Astrocyte (in vitro differentiated cells and primary cell): Measurements from ENCODE around the gene SUSD3. TPM values are rescaled to one million over a fixed set of nuclear protein-coding genes. Genes with fewer than 3 reads are reported as not detected.

Source experiments
- DNase-seq: peaks from one replicate; pipeline ENCODE4 v3.0.0-alpha.2; 2010; ENCODE audit warnings: low read depth
- FAIRE-seq: peaks from 2 replicates; lab custom pipeline; 2011; peaks lifted over from hg19 to GRCh38; lab: Jason Lieb, UNC
- H2AFZ ChIP-seq: 2 replicates; pipeline ENCODE4 v1.6.0; 2012; ENCODE audit warnings: low read depth, low read length, inconsistent platforms
- H3K27ac ChIP-seq: 2 replicates; pipeline ENCODE4 v1.5.1; 2011; ENCODE audit warnings: low read depth, low read length, inconsistent platforms
- H3K27me3 ChIP-seq: 2 replicates; pipeline ENCODE4 v1.6.0; 2011; ENCODE audit warnings: low read length, inconsistent platforms; ENCODE audit not compliant: insufficient read depth
- H3K36me3 ChIP-seq: 2 replicates; pipeline ENCODE4 v1.5.1; 2011; ENCODE audit warnings: low read length, inconsistent platforms; ENCODE audit not compliant: insufficient read depth
- H3K4me1 ChIP-seq: 2 replicates; pipeline ENCODE4 v1.5.1; 2011; ENCODE audit warnings: low read length, inconsistent platforms; ENCODE audit not compliant: insufficient read depth
- H3K4me2 ChIP-seq: 2 replicates; pipeline ENCODE4 v1.6.0; 2012; ENCODE audit warnings: low read length, inconsistent platforms
- H3K4me3 ChIP-seq: 2 replicates; pipeline ENCODE4 v1.5.1; 2011; ENCODE audit warnings: low read depth, mild to moderate bottlenecking, low read length, inconsistent platforms; ENCODE audit not compliant: insufficient read depth
- H3K79me2 ChIP-seq: 2 replicates; pipeline ENCODE4 v1.6.0; 2012; ENCODE audit warnings: mild to moderate bottlenecking, low read length, inconsistent platforms; ENCODE audit not compliant: insufficient read depth
- H3K9ac ChIP-seq: 2 replicates; pipeline ENCODE4 v1.6.0; 2012; ENCODE audit warnings: mild to moderate bottlenecking, low read length, inconsistent platforms
- H3K9me3 ChIP-seq: 2 replicates; pipeline ENCODE4 v1.5.1; 2012; ENCODE audit warnings: low read depth, mild to moderate bottlenecking, low read length, inconsistent platforms; ENCODE audit not compliant: insufficient read depth
- H4K20me1 ChIP-seq: 2 replicates; pipeline ENCODE4 v1.6.0; 2012; ENCODE audit warnings: low read length, inconsistent platforms; ENCODE audit not compliant: insufficient read depth
- H3K27ac Mint-ChIP-seq: one replicate; pipeline ENCODE4 v1.8.0; 2021; ENCODE audit warnings: mild to moderate bottlenecking, mixed read lengths; ENCODE audit not compliant: unreplicated experiment
- H3K27me3 Mint-ChIP-seq: one replicate; pipeline ENCODE4 v1.8.0; 2021; ENCODE audit warnings: low read depth, mixed read lengths; ENCODE audit not compliant: unreplicated experiment
- H3K36me3 Mint-ChIP-seq: one replicate; pipeline ENCODE4 v1.8.0; 2021; ENCODE audit warnings: low read depth, mixed read lengths; ENCODE audit not compliant: unreplicated experiment
- H3K4me1 Mint-ChIP-seq: one replicate; pipeline ENCODE4 v1.8.0; 2021; ENCODE audit warnings: low read depth, mixed read lengths; ENCODE audit not compliant: unreplicated experiment
- H3K4me3 Mint-ChIP-seq: one replicate; pipeline ENCODE4 v1.8.0; 2021; ENCODE audit warnings: mild to moderate bottlenecking, moderate library complexity, mixed read lengths; ENCODE audit not compliant: unreplicated experiment
- H3K9me3 Mint-ChIP-seq: one replicate; pipeline ENCODE4 v1.8.0; 2021; ENCODE audit warnings: mild to moderate bottlenecking, mixed read lengths; ENCODE audit not compliant: unreplicated experiment
- EZH2 ChIP-seq: IDR thresholded peaks from 2 replicates; pipeline ENCODE4 v1.6.1; 2012; ENCODE audit warnings: mild to moderate bottlenecking, low read length, inconsistent platforms; ENCODE audit not compliant: insufficient read depth
- total RNA-seq: library from RNA; stranded (reverse); gene quantifications from 2 replicates; pipeline ENCODE4 v1.2.1, GENCODE V29; 2021
- TF ChIP-seq, protein P1 (sequence below): IDR thresholded peaks from 2 replicates; pipeline ENCODE4 v1.5.1; 2011; ENCODE audit warnings: low read depth, mild to moderate bottlenecking, inconsistent platforms, low read length, moderate library complexity; ENCODE audit not compliant: insufficient read depth

SUSD3 gene
- total RNA-seq, 1 donor from 2014 or later: not detected

DNA sequence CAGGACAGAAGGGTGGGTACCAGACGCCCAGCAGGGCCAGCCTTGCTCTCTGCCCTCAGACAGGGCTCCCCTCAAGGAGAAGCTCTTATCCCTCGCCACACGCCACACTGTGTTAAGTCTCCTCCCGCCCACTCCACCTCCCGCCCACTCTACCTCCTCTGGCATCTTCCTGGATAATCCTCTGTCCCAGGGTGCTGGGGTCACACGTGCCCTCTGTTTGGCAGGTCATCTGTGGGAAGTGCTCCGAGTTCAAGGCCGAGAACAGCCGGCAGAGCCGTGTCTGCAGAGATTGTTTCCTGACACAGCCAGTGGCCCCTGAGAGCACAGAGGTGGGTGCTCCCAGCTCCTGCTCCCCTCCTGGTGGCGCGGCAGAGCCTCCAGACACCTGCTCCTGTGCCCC is 26.0 kb upstream of the SUSD3 start:
- DNase-seq: no peak
- no peak for FAIRE-seq
- no peak overlapping the region for H2AFZ ChIP-seq

DNA sequence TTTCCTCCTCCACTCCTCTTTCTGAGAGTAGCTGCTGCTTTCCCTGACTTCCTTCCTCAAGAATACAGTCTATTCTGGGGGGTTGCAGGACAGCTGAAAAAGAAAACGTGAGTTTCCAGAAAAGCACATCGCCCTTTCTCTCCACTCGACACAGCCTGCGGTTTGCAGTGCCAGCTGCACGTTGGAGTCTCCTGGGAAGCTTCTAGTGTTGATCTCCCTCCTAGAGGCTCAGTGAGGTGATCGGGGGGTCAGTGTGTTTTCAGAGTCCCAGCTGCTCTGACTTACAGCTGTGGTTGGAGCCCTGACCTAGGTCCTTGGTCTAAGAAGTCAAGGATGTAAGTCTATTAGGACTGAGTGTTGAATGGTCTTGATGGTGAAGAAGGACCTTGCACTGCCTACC is 25.0 kb upstream of the SUSD3 start:
- H3K27me3 Mint-ChIP-seq: peaks cover 42% of the 10 kb centered on the region
- H3K36me3 ChIP-seq: no peaks in the 10 kb centered on the region
- FAIRE-seq (no peak), DNase-seq (no peak)
- no peak overlapping the region for H3K27ac Mint-ChIP-seq
- no peak overlapping the region for H2AFZ ChIP-seq
- peaks cover 2% of the 10 kb centered on the region for H3K4me1 Mint-ChIP-seq
- H3K4me1 ChIP-seq: no peaks in the 10 kb centered on the region
- H3K79me2 ChIP-seq: no peaks in the 10 kb centered on the region
- H3K4me3 Mint-ChIP-seq: no peak overlapping the region
- H3K27ac ChIP-seq: no peak overlapping the region
- TF ChIP-seq, protein P1, sequence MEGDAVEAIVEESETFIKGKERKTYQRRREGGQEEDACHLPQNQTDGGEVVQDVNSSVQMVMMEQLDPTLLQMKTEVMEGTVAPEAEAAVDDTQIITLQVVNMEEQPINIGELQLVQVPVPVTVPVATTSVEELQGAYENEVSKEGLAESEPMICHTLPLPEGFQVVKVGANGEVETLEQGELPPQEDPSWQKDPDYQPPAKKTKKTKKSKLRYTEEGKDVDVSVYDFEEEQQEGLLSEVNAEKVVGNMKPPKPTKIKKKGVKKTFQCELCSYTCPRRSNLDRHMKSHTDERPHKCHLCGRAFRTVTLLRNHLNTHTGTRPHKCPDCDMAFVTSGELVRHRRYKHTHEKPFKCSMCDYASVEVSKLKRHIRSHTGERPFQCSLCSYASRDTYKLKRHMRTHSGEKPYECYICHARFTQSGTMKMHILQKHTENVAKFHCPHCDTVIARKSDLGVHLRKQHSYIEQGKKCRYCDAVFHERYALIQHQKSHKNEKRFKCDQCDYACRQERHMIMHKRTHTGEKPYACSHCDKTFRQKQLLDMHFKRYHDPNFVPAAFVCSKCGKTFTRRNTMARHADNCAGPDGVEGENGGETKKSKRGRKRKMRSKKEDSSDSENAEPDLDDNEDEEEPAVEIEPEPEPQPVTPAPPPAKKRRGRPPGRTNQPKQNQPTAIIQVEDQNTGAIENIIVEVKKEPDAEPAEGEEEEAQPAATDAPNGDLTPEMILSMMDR: no peak
- no peaks in the 10 kb centered on the region for H3K9me3 Mint-ChIP-seq
- no peak overlapping the region for H3K4me2 ChIP-seq
- no peaks in the 10 kb centered on the region for H3K36me3 Mint-ChIP-seq
- H3K9me3 ChIP-seq: no peaks in the 10 kb centered on the region
- no peaks in the 10 kb centered on the region for H4K20me1 ChIP-seq
- no peak overlapping the region for H3K4me3 ChIP-seq
- H3K27me3 ChIP-seq: no peaks in the 10 kb centered on the region
- no peak overlapping the region for H3K9ac ChIP-seq

More for the DNA sequence above, 26.0 kb upstream of the SUSD3 start:
- H3K27me3 Mint-ChIP-seq: peaks cover 46% of the 10 kb centered on the region
- no peak for TF ChIP-seq EZH2
- TF ChIP-seq, protein P1: no peak
- no peak overlapping the region for H3K9ac ChIP-seq
- H3K4me1 ChIP-seq: no peaks in the 10 kb centered on the region
- H3K4me3 ChIP-seq: no peak overlapping the region
- peaks cover 2% of the 10 kb centered on the region for H3K4me1 Mint-ChIP-seq
- no peaks in the 10 kb centered on the region for H3K9me3 ChIP-seq
- no peak overlapping the region for H3K4me2 ChIP-seq
- no peak overlapping the region for H3K27ac Mint-ChIP-seq
- H3K27ac ChIP-seq: no peak overlapping the region
- no peaks in the 10 kb centered on the region for H3K27me3 ChIP-seq
- H4K20me1 ChIP-seq: no peaks in the 10 kb centered on the region
- H3K4me3 Mint-ChIP-seq: no peak overlapping the region
- no peaks in the 10 kb centered on the region for H3K79me2 ChIP-seq
- no peaks in the 10 kb centered on the region for H3K9me3 Mint-ChIP-seq
- no peaks in the 10 kb centered on the region for H3K36me3 Mint-ChIP-seq
- no peaks in the 10 kb centered on the region for H3K36me3 ChIP-seq

DNA sequence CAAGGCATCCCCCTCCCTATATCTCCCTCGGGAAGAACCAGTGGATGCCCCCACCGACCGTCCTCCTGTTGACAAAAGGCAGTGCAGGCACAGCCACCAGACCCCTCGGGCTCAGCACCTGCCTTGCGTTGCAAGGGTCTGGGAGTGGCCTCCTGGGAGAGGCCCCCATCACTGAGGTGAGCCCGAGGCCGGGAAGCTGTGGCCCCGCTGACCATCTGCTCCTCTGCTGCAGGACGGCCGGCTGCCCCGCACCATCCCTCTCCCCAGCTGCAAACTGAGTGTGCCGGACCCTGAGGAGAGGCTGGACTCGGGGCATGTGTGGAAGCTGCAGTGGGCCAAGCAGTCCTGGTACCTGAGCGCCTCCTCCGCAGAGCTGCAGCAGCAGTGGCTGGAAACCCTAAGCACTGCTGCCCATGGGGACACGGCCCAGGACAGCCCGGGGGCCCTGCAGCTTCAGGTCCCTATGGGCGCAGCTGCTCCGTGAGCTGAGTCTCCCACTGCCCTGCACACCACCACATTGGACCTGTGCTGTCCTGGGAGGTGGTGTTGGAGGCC is 23.3 kb upstream of the SUSD3 start:
- Mint-ChIP-seq H3K4me3 (no peak overlapping the region), H3K36me3 (no peaks in the 10 kb centered on the region), H3K27ac (no peak overlapping the region), H3K27me3 (peaks cover 42% of the 10 kb centered on the region), H3K4me1 (peaks cover 2% of the 10 kb centered on the region), H3K9me3 (no peaks in the 10 kb centered on the region)
- Histone ChIP-seq H3K27me3 (no peaks in the 10 kb centered on the region), H3K4me3 (no peak overlapping the region), H3K4me1 (no peaks in the 10 kb centered on the region), H3K9ac (no peak overlapping the region), H3K4me2 (no peak overlapping the region), H3K79me2 (no peaks in the 10 kb centered on the region), H3K27ac (no peak overlapping the region), H2AFZ (no peak overlapping the region), H3K9me3 (no peaks in the 10 kb centered on the region), H4K20me1 (no peaks in the 10 kb centered on the region), H3K36me3 (no peaks in the 10 kb centered on the region)
- no peak for TF ChIP-seq EZH2
- TF ChIP-seq, protein P1: no peak
- FAIRE-seq (no peak), DNase-seq (no peak)
